Amniotic stem cell (primary cell): Measurements from ENCODE around the gene IL17D.
A peak's percentile ranks its signal among the peaks of the same experiment; 100 is the strongest.
"Not testable (repeated sequence)": the region's sequence is repeated elsewhere in the genome, so short reads cannot be mapped to it uniquely, and the experiment has no call there.

ENCODE experiments used
- DNase-seq: peaks from one replicate; lab custom pipeline; 2025; lab: John Stamatoyannopoulos, UW

IL17D gene

DNA sequence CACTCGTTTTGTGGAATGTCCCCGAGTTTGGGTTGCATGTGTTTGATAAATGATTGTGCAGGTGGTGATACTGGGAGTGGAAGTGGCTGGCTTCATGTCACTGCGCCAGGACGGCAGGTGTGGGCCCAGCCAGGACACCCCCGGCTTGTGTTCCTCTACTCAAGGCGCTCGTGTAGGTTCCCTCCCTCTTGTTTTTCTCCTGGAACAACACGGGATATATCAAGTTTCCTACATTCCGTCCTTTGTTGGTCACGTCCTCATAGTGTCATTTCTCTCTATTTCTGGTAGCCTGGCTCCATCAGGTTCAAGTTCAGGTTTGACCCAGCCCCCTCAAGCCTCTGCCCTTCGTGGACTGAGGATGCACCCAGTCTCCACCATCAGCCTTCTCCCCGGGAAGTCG is 16.3 kb downstream of the IL17D start:
- no peak for DNase-seq

DNA sequence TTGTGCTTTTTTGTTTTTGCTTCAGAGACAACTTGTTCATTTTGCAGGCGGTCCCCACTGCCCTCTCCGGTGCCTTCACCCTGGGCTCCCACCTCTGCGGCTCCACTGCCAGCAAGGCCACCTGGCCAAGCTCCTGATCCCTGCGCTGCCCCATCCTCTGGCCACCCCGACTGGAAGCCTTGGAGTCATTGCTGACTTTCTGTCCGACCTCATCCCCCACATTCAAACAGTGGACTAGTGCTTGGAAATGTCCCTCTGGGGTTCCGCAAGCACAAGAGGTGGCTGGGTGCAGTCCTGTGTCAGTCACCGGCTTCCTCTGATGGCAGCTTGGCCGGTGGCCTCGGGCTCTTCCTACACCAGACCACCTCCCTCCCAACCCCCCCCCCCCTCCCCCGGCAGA is 17.0 kb downstream of the IL17D start:
- no peak for DNase-seq

DNA sequence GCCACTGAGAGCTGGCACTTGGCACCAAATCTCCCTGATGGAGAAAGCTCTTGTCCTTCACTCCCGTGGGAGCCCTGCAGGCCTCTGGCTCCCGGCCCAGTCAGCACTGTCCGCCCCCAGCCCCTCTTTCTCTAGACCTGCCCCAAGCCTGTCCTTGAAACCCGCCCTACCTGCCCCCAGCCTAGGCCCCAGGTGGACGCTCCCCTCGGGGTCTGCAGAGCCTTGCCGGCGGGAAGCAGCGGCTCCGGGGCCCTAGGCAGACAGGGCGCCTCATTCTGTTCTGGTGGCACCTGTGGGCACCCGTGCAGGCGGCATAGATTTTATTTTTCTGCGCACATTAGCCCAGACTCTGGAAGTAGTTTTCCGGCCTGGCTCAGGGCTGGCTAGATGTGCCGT is 17.6 kb downstream of the IL17D start:
- no peak for DNase-seq

DNA sequence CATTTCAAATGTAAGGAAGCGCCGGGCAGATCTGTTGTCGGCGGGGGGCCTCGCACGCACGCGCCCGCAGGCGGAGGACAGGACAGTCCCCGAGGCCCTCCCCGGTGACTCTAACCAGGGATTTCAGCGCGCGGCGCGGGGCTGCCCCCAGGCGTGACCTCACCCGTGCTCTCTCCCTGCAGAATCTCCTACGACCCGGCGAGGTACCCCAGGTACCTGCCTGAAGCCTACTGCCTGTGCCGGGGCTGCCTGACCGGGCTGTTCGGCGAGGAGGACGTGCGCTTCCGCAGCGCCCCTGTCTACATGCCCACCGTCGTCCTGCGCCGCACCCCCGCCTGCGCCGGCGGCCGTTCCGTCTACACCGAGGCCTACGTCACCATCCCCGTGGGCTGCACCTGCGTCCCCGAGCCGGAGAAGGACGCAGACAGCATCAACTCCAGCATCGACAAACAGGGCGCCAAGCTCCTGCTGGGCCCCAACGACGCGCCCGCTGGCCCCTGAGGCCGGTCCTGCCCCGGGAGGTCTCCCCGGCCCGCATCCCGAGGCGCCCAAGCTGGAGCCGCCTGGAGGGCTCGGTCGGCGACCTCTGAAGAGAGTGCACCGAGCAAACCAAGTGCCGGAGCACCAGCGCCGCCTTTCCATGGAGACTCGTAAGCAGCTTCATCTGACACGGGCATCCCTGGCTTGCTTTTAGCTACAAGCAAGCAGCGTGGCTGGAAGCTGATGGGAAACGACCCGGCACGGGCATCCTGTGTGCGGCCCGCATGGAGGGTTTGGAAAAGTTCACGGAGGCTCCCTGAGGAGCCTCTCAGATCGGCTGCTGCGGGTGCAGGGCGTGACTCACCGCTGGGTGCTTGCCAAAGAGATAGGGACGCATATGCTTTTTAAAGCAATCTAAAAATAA is 18.2 kb downstream of the IL17D start:
- peak; percentile 17 for DNase-seq

DNA sequence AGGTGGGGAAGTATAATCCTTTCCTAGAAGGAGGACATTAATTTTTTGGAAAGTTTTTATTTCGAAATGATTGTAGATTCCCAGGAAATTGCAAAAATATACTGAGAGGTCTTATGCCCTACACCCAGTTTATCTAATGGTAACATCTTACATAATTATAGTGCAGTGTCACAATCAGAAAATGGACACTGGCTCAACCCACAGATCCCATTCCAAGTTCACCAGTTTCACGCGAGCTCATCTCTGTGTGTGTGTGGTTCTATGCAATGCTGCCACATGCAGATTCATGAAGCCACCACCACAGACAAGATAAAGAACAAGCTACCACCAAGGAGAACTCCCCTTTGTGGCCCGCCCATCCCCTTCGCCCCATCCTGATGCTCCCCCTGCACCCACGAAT is 24.4 kb downstream of the IL17D start:
- DNase-seq, result no peak

DNA sequence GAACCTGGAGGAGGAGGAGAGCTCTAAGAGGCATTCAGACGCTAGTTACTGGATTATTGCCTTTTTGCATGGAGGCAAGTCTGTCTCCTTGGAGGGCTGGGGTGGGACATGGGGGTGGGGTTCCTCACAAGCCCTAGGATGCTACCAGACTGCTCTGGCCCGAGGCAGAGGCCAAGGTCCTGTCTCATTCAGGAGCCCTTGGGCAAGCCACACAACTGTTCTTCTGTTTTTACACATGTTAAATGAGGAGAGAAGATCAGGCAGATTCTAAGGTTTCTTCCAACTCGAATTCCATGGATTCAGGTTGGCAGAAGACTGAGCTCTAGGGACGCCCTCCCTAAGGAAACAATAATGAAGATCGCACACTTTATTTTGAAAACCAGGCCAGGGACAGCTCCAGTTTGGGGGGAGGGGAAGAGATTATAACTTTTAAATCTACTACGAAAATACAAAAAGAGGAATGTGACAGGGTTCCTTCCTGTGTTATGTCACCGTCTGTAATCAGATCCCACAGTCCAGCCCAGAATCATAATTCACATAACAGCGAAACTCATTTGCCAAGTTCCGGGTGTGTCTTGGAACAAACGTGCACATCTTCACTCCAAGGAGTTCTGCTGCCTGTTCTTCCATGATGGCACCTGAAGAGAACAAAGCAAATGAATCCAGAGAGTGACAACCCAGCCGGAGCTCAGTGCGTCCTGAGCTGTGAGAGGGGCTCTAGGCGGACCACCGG is 25.2 kb downstream of the IL17D start:
- no peak for DNase-seq

DNA sequence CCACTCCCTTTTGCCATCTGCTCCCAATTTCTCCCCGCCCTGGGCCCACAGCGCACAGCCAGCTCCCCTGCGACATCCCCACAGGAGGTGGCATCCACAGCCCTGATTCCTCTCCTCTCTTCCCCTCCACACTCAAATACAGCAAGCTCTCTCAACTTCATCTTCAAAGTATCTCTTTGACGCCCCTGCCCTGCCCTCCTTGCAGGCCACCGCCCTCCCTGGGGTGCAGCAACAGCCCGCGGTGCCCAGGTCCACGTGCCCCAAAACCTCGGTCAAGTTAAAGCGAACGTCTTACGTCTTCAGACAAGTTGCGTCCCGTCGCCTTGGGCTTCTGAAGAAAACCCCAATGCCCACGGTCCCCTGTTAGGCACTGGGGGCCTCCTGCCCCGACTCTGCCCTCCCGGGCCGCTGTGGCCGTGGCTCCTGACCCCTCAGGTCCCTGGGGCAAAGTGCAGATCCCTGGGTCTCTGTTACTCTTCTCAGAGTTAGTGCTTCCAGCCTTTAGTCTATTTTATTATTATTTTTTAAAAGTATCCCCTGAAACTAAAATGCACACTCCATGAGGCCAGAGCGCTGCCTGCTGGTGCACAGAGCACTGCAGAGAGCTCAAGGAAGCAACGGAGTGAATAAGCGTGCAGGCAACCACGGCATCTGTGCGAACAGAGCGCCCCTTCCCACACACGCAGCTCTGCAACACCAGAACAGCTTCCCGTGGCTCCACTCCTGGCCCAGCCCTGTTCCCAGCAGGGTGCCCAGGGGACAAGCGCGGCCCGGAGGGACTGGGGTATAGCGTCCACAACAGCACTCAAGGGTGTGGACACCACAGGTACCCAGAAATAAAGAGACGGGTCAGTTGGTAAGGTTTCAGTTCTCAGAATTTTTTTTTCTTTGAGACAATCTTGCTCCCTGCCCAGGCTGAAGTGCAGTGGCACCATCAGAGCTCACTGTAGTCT is 26.4 kb downstream of the IL17D start:
- no peak for DNase-seq

DNA sequence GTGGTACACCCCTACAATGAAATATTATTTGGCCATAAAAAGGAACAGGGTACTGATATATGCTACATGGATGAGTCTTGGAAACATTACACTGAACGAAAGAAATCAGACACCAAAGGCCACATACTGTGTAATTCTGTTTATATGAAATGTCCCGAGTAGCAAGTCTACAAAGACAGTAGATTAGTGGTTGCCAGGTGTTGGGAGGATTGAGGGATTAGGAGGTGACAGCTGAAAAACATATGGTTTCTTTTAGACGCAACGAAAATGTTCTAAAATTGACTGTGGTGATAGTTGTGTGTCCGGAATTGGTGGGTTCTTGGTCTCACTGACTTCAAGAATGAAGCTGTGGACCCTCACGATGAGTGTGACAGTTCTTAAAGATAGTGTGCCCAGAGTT is 35.1 kb downstream of the IL17D start:
- DNase-seq, result no peak

DNA sequence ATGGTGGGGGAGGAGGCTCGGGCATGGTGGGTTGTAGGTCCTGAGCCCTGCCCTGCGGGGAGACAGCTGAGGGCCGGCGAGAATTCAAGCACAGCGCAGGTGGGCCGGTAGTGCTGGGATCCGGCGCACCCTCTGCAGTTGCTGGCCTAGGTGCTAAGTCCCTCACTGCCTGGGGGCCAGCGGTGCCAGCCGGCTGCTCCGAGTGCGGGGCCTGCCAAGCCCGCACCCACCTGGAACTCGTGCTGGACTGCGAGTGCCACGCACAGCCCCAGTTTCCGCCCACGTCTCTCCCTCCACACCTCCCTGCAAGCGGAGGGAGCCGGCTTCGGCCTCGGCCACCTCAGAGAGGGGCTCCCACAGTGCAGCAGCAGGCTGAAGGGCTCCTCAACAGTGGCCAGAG is 36.5 kb downstream of the IL17D start:
- no peak for DNase-seq

DNA sequence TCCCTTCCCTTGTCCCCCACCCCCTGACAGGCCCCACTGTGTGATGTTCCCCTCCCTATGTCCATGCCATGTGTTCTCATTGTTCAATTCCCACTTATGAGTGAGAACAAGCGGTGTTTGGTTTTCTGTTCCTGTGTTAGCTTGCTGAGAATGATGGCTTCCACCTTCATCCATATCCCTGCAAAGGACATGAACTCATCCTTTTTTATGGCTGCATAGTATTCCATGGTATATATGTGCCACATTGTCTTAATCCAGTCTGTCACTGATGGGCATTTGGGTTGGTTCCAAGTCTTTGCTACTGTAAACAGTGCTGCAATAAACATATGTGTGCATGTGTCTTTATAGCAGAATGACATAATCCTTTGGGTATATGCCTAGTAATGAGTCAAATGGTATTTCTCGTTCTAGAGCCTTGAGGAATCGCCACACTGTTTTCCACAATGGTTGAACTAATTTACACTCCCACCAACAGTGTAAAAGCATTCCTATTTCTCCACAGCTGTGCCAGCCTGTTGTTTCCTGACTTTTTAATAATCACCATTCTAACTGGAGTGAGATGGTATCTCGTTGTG is 40.4 kb downstream of the IL17D start:
- not testable (repeated sequence) for DNase-seq

DNA sequence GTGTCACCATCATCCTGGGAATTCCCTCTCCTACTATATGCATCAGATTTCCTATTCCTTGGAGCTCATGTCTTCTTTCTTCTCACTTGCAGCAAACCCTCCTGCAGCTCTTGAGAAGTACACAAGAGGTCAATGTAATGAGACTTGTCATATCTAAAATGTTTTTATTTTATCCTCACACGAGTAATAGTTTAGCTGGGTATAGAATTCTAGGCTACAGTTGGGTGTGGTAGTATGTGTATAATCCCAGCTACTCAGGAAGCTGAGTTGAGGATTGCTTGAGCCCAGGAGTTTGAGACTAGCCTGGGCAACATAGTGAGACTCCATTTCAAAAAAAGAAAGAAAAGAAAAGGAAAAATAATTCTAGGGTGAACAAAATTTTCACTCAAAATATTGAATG is 45.9 kb downstream of the IL17D start:
- no peak for DNase-seq

DNA sequence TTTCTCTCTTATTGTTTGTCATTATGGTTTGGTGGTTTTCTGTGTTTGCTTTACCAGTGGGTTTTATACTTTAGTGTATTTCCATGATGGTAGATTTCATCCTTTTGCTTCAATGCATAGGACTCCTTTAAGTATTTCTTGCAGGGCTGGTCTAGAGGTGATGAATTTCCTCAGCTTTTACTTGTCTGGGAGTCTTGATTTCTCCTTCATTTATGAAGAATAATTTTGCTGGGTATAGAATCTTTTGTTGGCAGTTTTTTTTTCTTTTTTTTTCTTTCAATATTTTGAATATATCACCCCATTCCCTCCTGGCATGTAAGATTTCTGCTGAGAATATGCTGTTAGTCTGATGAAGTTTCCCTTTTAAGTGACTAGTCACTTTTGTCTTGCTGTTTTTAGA is 50.5 kb downstream of the IL17D start:
- no peak for DNase-seq

DNA sequence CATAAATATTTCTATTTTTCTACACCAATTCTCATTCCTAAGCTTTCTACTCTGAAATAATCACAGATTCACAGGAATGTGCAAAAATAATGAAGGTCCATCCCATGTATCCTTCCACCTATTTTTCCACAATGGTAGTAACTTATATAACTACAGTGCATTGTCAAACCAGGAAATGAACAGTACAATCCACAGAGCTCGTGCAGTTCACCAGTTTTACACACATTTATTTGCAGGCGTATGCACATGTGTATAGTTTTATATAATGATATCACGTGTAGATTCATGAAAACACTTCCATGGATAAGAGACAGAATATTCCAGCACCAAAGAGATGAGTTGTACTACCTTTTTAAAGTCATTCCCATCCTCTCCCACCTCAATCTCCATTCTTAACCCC is 57.4 kb downstream of the IL17D start:
- no peak for DNase-seq

DNA sequence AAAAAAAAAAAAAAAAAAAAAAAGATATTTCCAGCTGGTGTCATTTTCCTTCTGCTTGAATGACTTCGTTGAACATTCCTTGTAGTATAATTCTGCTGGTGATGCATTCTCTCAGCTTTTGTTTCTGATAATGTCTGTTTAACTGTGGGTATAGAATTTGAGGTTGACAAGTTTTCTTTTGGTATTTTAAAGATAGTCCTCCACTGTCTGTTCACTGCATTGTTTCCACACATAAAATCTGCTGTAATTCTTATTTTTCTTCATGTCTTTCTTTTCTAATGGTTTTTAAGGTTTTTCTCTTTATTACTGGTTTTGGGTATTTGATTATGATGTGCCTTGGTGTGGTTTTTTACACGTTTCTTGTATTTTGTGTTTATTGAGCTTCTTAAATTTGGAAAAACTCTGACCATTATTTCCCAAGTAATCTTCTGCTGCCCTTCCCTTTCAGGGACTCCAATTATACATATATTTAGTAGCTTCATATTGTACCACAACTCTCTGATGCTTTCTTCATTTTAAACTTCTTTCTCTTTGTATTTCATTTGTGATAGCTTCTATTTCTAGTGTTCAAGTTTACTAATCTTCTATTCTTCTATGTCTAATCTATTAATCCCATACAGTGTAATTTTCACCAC is 63.9 kb downstream of the IL17D start:
- DNase-seq, result no peak

DNA sequence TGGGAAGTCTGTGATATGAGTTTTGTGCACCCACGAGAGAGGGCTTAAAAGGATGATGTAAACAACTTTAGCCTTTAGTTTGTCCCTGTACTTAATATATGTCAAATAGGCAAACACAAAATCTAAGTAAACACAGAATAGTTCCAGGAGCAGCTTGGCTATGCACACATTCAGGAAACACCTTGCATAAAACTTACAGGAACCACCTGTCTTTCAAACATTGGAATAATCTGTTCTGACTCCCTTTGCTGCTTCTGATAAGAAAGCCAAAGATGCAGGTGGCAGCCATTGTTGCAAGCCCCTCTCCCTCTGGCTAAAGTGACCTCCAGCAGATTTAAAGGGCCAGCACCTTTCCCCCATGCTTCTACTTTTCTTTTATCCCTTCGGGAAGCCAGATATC is 65.6 kb downstream of the IL17D start:
- no peak for DNase-seq

DNA sequence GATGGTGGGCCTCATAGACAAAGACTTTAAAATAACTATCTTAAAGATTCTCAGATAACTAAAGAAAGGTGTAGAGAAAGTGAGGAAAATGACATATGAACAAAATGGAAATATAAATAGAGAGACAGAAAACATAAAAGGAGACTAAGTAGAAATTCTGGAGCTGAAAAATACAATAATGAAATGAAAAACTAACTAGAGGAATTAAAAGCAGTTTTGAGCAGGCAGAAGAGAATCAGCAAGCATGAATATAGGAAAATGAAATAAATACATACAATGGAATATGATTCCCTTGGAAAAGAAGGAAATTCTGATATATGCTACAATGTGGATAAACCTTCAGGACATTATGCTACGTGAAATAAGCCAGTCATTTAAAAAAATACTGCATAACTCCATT is 66.3 kb downstream of the IL17D start:
- DNase-seq, result no peak
